Ectodermal cell (in vitro differentiated cells): ENCODE data around the gene PCBD2.
"Not testable (repeated sequence)": the region's sequence is repeated elsewhere in the genome, so short reads cannot be mapped to it uniquely, and the experiment has no call there.

Experiments used
- H3K27ac ChIP-seq: 2 replicates; pipeline ENCODE4 v1.7.0; 2013; ENCODE audit warnings: mild to moderate bottlenecking, low read depth, low read length; ENCODE audit not compliant: insufficient read depth, poor library complexity, severe bottlenecking
- H3K27me3 ChIP-seq: 2 replicates; pipeline ENCODE4 v1.7.0; 2013; ENCODE audit warnings: mild to moderate bottlenecking, low read length; ENCODE audit not compliant: insufficient read depth, control insufficient read depth, poor library complexity, severe bottlenecking
- H3K36me3 ChIP-seq: one replicate; pipeline ENCODE4 v1.7.0; 2013; ENCODE audit warnings: low read length; ENCODE audit not compliant: control insufficient read depth, insufficient read depth
- H3K4me1 ChIP-seq: one replicate; pipeline ENCODE4 v1.7.0; 2013; ENCODE audit warnings: low read length; ENCODE audit not compliant: control insufficient read depth, insufficient read depth
- H3K4me3 ChIP-seq: 2 replicates; pipeline ENCODE4 v1.7.0; 2013; ENCODE audit warnings: low read depth, low read length, control low read depth; ENCODE audit not compliant: insufficient read depth
- H3K9me3 ChIP-seq: 2 replicates; pipeline ENCODE4 v1.7.0; 2013; ENCODE audit warnings: mild to moderate bottlenecking, low read length, moderate library complexity; ENCODE audit not compliant: control insufficient read depth
- WGBS, 2 experiments: methylation state at CpG; one replicate each; pipeline ENCODE4 v1.1.7; 2013; ENCODE audit warnings: missing lambda C conversion rate in 2 of 2; 5-methylcytosine and 5-hydroxymethylcytosine counted together

PCBD2 gene

GRCh38 chr5:134979416-134979815 is 74.5 kb downstream of the PCBD2 start:
- no peak overlapping the region for H3K4me3 ChIP-seq
- H3K27me3 ChIP-seq = no peaks in the 10 kb centered on the region
- H3K36me3 ChIP-seq = no peaks in the 10 kb centered on the region
- no peaks in the 10 kb centered on the region for H3K9me3 ChIP-seq
- no peaks in the 10 kb centered on the region for H3K4me1 ChIP-seq
- WGBS, 2 experiments = 89 to 91% methylated on average over 3 of the region's 3 CpGs
- no peak overlapping the region for H3K27ac ChIP-seq

- no peaks in the 10 kb centered on the region for H3K4me1 ChIP-seq
- H3K9me3 ChIP-seq = no peaks in the 10 kb centered on the region
- no peak overlapping the region for H3K27ac ChIP-seq
- H3K4me3 ChIP-seq = no peak overlapping the region
- no peaks in the 10 kb centered on the region for H3K36me3 ChIP-seq
- H3K27me3 ChIP-seq = no peaks in the 10 kb centered on the region
- no CpG with 5 or more reads among the region's 1 CpG for WGBS, 2 experiments
These were observed 77.3 kb downstream of the PCBD2 start for GRCh38 chr5:134982230-134982629.

- Histone ChIP-seq H3K27ac (no peak overlapping the region), H3K9me3 (no peaks in the 10 kb centered on the region), H3K4me3 (no peak overlapping the region), H3K4me1 (no peaks in the 10 kb centered on the region), H3K36me3 (no peaks in the 10 kb centered on the region), H3K27me3 (no peaks in the 10 kb centered on the region)
- 82 to 100% methylated on average over 2 to 3 of the region's 3 CpGs for WGBS, 2 experiments
These were observed 84.4 kb downstream of the PCBD2 start for GRCh38 chr5:134989266-134989830.

GRCh38 chr5:134990183-134990582 is 85.3 kb downstream of the PCBD2 start:
- H3K4me3 ChIP-seq, H3K36me3 ChIP-seq, H3K27ac ChIP-seq, H3K27me3 ChIP-seq, H3K4me1 ChIP-seq, H3K9me3 ChIP-seq: not testable (repeated sequence)
- WGBS, 2 experiments = 37 to 44% methylated on average over 5 of the region's 5 CpGs

GRCh38 chr5:134992148-134992547 is 87.2 kb downstream of the PCBD2 start:
- H3K27me3 ChIP-seq = no peaks in the 10 kb centered on the region
- no peaks in the 10 kb centered on the region for H3K9me3 ChIP-seq
- no peak overlapping the region for H3K27ac ChIP-seq
- no peak overlapping the region for H3K4me3 ChIP-seq
- no peaks in the 10 kb centered on the region for H3K4me1 ChIP-seq
- 93 to 94% methylated on average over 4 to 5 of the region's 5 CpGs for WGBS, 2 experiments
- H3K36me3 ChIP-seq = no peaks in the 10 kb centered on the region

GRCh38 chr5:134993161-134993560 is 88.2 kb downstream of the PCBD2 start:
- Histone ChIP-seq H3K36me3 (no peaks in the 10 kb centered on the region), H3K4me3 (no peak overlapping the region), H3K9me3 (no peaks in the 10 kb centered on the region), H3K27me3 (no peaks in the 10 kb centered on the region), H3K4me1 (no peaks in the 10 kb centered on the region), H3K27ac (no peak overlapping the region)
- WGBS, 2 experiments = 95 to 100% methylated on average over 1 of the region's 2 CpGs

- Histone ChIP-seq H3K36me3 (no peaks in the 10 kb centered on the region), H3K4me3 (no peak overlapping the region), H3K9me3 (no peaks in the 10 kb centered on the region), H3K27ac (no peak overlapping the region), H3K4me1 (no peaks in the 10 kb centered on the region), H3K27me3 (no peaks in the 10 kb centered on the region)
- WGBS, 2 experiments = 84 to 92% methylated on average over 2 of the region's 2 CpGs
These were observed 89.7 kb downstream of the PCBD2 start for GRCh38 chr5:134994560-134995156.

- no peak overlapping the region for H3K27ac ChIP-seq
- no peaks in the 10 kb centered on the region for H3K4me1 ChIP-seq
- 89 to 93% methylated on average over 8 of the region's 8 CpGs for WGBS, 2 experiments
- H3K36me3 ChIP-seq = no peaks in the 10 kb centered on the region
- no peaks in the 10 kb centered on the region for H3K27me3 ChIP-seq
- H3K9me3 ChIP-seq = no peaks in the 10 kb centered on the region
- H3K4me3 ChIP-seq = no peak overlapping the region
These were observed 91.0 kb downstream of the PCBD2 start for GRCh38 chr5:134995850-134996402.

GRCh38 chr5:134997015-134997414 is 92.1 kb downstream of the PCBD2 start:
- Histone ChIP-seq H3K4me1 (no peaks in the 10 kb centered on the region), H3K4me3 (no peak overlapping the region), H3K9me3 (no peaks in the 10 kb centered on the region), H3K36me3 (no peaks in the 10 kb centered on the region), H3K27me3 (no peaks in the 10 kb centered on the region), H3K27ac (no peak overlapping the region)
- WGBS, 2 experiments = 86 to 90% methylated on average over 11 of the region's 11 CpGs

GRCh38 chr5:134998068-134998467 is 93.1 kb downstream of the PCBD2 start:
- H3K27me3 ChIP-seq, H3K36me3 ChIP-seq, H3K4me3 ChIP-seq, H3K27ac ChIP-seq, H3K9me3 ChIP-seq, H3K4me1 ChIP-seq: not testable (repeated sequence)
- WGBS, 2 experiments = 95% methylated on average over 4 of the region's 5 CpGs
